ENCODE results near the gene PIEZO1.

Gene PIEZO1

DNA sequence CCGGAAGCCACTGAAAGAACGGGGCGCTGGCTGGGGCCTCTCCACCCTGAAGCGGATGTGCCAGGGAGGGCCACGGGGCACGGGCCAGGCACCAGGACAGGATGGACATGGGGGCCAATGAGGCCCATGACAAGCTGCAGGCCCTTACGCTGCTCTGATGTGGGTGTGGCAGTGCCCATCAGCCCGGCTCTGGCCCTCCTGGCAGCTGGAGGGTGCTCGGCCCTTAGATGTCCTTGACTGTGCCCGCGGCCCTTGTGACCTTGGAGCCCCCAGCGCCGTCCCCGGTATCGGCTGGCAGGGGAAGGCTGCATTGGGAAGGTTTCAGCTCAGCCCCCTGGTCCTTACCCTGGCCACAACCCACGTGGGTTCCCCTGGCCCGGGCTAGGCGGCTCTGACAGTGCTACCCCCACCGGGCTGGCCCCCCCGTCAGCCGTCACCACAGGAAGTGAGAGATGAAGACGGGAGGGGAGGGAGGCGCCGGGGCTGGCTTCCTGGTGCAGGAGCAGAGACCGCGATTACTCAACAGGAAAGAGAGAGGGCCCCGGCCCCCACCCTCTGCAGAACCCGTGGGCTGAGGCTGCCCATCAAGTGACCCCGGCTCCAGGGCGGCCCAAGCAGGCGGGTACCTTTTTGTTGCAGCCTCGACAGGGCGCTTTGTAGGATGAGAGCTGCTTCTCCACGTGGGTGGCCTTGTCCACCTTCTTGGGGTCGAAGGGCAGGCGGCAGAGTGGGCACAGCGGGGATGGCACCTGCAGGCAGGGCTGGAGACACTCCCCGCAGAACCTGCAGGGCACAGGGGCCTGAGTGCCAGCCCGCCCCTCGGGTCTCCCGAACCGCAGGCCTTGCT is 84.2 kb downstream of the PIEZO1 start:
- DNase-seq (ENCODE audit: low read depth), result peak; percentile 98

DNA sequence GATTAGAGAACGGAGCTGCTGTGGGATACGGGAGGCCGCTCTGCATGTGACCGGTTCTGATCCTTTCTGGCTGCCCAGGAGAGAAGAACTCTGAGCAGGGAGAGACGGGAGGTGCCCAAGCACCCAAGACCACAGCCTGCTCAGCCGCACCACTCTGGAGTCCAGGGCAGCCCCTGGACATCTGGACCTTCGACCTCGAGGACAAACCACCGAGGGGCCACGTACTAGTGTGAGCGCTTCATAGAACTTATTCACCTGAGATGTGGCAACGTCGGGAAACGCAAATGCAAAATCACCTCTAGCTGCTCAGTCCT is 84.7 kb downstream of the PIEZO1 start:
- DNase-seq (ENCODE audit: low read depth), result no peak

DNA sequence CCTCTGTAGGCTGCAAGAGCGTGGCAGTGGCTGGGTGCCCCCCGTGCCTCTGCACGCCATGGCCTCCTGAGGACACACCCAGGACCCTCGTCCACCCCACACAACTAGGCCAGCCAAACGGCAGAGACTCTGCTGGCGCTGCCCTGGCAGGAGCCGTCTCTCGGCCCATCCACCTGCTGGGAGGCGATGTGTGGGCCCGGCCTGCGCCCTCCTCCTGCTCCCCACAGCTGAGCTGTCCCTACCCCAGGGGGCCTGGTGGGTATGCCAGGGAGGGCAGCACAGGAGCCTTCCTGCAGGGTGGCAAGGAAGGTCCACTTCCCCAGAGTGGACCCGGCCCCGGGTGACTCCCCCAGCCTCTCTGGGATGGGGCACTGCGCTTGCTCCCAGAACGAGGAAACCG is 85.8 kb downstream of the PIEZO1 start:
- no peak for DNase-seq (ENCODE audit: low read depth)

DNA sequence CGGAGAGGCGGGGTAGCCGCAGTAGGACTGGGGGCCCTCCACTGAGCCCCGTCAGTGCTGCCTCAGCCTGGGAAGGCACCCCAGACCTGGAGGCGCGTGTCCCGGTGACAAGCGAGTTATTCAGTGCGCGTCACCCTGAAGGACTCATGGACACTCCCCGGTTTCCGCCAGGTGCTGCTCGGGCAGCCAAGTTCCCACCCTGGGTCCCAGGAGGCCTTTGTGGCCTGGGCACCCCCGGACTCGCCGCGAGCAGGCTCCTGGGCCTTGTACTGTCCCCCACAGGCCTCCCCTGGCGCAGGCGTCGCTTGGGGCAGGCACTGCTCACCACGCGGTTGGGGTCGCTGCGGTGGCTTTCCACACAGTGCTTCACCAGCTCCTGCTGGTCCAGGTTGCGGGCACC is 86.4 kb downstream of the PIEZO1 start:
- no peak for DNase-seq (ENCODE audit: low read depth)

DNA sequence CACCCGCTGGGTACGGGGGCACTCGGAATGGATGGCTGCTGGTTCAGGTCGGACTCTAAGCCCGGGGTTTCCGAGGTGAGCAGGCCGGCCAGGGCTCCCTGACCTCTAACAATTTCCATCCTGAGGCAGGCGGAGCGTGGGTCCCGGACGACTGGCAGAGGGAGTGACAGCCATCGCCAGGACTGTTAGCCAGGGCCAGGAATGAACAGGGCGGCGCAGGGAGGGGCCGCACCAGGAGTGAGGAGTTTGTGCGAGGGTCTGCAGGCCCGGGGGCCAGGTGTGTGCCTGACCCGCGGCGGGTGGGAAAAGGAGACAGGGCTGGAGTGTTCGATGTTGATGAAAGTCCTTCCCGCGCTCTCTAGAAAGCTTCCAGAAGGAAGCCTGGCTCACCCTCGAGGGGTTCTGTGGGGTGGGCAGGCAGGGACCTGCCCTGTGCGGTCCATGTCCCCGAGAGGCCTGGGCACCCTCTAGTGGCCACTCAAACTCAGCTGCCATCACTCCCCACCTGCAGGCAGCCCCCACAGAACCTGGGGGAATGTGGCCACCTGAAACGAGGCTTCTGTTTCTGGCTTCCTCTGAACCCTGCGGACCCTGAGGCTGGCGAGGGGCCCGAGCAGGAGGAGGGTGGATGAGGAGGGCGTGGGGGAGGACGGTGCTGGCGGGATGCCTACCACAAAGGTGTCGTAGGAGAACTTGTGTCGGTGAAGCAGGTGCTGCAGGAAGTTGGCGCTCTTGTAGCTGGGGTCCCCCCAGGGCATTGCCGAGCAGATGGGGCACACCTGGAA is 87.0 kb downstream of the PIEZO1 start:
- DNase-seq (ENCODE audit: low read depth), result no peak

DNA sequence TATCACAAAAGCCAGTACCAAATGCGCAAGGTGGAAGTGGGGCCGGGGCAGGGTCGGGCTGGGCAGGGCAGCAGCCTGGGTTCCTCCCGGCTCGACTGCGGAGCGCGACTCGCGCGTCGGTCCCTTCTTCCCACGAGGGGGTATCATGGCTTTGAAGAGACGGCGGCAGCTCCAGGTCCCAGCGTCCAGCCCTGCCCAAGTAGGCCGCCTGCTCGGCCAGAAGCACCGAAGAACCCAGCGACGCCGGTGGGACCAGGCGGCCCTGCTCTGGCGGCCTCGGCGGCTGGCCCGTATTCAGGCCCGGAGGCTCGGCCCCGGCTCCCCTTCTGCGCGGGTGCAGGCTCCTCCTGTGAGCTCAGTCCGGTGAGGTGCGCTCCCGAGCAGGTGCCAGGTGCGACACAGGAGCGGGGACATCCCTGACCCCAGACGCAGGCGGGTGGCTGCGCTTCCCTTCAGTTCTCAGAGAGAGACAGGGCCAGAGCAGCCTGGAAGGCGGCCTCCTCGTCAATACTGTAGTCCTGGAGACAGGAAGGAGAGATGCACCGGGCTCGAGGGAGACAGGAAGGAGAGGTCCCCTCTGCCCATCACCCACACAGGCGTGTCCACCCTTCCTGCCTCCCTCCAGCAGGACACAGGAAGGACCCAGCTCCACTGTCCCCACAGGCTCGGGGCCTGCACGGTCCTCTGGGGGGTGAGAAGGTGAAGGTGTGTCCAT is 87.7 kb downstream of the PIEZO1 start:
- no peak for DNase-seq (ENCODE audit: low read depth)

DNA sequence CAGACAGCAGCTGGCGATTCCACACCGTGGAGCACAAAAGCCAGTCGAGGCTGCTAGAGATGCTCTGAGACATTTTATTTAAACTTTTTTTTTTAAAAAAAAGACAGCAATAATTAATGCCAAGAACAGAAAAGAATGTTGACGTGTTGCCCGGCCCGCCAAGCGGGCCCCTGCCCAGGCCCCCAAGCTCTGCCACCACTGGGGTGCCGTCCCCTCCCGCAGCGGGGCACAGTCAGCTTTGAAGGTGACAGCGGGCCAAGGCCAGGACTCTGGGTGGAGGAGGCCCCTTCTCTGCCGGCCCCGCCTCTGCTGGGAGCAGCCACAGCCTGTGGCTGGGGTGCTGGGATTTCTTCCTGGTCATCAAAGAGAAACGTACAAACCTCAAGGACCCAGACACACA is 88.6 kb downstream of the PIEZO1 start:
- no peak for DNase-seq (ENCODE audit: low read depth)

DNA sequence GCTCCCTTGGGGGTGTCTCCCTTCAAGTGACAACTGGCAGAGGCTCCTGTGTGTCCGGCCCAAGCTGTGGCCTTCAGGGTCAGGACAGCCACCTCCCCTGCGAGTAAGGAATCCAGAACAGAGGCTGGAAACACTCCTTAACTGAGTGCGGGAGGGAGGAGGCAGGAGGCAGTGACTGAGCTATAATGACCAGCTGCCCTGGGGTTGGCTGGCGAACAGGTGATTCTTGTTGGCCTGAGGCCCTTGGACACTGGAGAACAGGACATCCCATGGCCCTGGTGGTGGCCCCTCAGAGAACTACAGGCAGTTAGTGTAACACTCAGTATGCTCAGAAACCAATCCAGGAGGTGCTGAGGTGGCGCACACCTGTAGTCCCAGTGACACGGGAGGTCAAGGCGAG is 89.3 kb downstream of the PIEZO1 start:
- DNase-seq (ENCODE audit: low read depth), result no peak

DNA sequence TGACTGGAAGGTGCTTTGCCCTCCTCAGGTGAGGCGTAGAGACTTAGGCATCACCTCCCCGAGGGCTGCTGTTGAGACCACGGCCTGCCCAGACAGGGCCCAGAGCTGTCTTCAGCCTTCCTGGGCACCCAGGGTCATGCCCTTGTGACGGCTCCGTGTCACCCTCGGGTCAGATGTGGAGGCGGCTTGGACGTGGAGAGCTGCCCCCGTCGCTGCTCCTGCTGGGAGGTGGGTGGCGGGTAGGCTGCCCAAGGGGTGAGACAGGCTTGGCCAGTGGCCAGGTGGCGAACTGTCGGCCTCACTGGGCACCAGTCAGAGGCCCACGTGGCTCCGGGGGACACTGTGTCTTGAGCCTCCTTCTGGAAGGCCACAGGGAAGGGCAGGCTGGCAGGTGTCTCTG is 89.8 kb downstream of the PIEZO1 start:
- no peak for DNase-seq (ENCODE audit: low read depth)

DNA sequence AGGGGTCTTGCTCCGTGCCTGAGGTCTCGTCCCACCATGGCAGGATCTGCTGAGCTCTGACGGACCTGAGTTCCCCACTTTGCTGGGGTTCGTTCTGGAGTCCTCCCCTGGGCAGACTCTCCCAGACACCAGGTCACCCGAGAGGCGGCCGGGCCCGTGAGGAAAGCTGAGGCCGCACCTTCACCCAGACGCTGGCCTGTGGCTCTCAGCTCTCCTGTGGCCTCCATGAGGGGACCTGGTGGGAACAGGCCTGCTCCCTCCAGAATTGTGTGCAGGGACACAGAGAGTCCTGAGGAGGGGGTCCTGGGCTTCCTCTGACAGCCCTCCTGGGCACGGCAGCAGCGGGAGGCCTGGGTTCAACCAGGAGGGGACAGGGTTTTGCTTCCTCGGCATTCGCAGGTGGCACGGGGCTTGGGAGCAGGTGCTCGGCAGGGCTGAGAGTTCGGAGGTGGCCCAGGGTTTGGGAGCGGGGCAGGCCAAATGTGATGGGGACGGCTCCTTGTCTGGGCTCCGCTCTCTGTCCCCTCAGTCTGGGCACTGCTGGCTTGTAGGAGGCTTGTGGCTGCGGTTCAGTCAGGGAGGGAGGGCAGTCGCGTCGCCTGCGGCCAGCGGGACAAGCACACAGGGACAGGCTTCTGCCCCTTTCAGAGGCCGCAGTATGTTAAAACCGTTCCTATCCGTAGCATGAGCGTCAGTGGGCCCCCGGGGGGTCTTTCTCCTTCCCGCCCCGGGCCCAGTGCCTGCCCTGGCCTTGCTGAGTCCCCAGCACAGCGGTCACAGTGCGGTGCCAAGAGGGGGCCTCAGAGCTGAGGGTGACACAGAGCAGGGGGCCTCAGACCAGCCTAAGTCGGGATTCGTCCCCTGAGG is 90.6 kb downstream of the PIEZO1 start:
- no peak for DNase-seq (ENCODE audit: low read depth)

DNA sequence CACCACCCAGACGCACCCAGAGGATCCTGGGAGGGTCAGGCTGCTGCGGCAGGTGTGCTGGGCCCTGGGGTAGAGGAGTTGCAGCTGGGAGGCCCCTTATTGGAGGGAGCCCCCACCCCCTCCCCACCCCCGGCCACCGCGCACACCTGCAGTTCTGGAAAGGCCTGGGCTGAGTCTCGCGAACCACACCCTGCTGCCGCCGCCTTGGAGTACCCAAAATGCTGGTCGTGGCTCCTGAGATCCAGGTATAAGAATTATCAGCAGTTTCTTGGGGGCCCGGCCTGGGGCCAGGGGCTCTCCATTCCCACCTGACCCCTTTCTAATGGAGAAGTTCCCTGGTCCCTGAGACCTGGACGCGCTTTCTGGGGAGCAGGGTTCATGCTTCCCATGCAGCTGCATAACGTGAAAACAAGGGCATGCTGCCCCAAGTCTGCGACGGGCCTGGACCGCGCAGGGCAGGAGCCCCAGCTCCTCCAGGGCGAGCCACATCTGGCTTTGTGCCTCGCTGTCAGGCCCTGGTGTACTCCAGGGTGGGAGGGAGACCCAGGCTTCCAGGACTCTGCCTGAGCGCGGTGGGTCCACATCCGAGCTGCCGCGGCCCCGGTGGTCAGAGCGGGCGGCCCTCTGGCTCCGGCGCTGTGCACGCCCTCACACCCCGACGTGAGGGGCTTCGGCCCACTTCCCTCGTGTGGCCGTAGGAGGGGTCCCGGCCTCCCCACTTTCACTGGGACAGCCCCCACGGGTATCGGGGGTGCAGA is 91.4 kb downstream of the PIEZO1 start:
- no peak for DNase-seq (ENCODE audit: low read depth)

DNA sequence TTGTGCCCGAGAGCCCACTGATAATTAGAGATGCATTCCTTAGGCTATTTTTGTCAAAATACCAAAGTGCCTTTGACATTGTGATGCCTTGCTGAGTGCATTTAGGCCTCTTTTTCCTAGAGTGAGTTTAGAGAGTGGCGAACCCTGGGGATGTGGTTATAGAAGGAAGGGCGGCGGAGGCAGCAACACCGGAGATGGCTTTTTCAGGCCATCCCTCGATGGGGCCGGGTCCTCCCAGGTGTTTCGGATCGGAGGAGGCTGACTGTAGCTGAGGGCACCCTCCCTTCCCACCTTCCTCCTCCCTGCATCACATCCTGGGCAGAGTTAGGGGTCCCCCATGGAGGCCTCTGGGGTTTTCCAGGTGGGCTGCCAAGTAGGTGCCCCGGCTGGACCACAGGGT is 92.2 kb downstream of the PIEZO1 start:
- no peak for DNase-seq (ENCODE audit: low read depth)

DNA sequence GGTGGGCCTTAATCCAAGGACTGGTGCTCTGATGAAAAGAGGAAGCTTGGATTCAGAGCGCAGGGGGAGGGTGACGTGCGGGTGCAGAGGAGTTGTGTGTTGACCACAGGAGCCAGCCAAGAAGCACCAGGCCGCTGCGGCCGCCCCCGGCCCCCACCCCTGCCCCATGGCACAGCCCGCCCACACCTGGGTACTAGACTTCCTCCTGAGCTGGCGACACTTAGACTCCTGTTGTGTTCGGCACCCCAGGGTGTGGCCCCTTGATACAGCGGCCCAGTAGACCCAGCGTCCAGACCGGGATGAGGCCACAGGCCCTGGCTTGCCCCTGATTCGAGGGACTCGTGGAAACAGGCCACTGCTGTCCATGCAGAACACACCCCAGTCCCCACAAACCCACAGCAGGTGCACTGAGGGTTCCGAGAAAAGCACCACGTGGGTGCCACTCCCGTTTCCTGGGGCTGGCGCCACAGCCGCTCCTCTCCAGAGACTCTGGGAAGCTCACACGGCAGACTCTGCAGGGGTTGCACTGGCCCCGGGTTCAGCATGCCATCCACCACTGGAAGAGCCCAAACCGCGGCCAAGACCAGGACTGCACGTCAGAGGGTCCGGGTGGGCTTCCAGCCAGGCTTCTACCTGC is 93.0 kb downstream of the PIEZO1 start:
- no peak for DNase-seq (ENCODE audit: low read depth)

DNA sequence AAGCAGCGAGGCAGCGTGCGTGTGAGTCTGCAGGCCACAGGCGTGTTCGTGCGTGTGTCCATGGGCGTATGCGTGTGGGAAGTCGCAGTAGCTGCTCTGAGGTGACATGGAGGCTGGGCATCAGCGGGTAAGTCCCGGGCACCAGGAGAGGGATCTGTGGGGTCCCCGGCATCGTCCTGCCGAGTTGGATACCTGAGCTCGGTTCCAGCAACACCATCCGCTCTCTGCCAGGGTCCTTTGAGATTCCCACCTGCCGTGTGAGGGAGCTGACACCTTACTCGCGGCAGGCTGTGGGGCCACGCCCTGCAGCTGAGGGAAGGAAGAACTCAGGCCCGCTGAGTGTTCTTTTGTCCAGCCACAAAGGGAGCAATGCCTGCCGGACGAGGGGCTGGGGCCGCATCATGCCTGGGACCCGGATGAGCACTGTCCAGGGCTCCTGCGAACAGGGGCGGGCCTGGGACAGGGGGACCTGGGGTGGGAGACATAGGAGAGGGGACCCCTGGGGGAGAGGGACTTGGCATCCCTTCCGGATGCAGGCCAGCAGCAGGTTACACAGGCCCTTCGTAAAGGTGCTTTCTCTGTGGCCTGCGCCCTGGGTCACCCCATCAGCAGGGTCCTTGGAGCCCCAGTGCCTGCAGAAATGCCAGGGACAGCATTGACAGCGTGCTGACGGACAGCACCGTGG is 93.7 kb downstream of the PIEZO1 start:
- no peak for DNase-seq (ENCODE audit: low read depth)

DNA sequence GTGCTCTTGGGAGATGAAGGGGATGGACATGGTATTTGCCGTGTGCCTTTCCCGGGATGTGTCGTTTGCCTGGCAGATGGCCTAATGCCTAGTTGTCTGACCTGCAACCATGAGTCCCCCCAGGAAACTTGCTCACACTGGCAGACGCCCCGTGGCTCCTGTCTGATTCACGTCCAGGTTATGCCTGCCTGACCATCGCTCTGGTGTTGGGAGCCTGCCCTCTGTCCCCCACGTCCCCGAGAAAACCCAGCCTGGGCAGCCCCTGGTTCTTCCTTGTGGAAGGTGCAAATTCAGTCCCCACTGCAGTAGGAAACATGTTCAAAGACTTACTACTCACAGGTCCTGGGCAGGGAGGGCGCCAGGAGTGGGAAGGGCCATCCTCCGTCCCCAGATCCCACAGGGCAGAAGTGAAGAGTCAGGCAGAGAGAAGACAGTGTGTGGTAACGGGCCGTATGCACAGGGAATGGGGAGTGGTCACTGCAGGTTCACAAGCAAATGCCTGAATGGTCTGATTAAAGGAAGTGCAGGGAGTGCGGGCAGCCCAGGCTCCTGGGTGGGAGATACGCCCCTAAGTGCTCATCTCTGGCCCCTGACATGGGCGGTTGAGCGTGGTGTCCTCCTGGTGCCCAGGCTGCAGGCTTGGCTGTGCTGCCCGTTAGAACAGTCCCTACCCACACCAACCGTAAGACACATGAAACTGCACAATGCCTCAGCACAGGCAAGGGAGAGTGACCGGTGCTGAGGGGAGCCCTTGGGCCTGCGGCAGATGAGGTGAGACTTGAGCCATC is 94.5 kb downstream of the PIEZO1 start:
- no peak for DNase-seq (ENCODE audit: low read depth)

DNA sequence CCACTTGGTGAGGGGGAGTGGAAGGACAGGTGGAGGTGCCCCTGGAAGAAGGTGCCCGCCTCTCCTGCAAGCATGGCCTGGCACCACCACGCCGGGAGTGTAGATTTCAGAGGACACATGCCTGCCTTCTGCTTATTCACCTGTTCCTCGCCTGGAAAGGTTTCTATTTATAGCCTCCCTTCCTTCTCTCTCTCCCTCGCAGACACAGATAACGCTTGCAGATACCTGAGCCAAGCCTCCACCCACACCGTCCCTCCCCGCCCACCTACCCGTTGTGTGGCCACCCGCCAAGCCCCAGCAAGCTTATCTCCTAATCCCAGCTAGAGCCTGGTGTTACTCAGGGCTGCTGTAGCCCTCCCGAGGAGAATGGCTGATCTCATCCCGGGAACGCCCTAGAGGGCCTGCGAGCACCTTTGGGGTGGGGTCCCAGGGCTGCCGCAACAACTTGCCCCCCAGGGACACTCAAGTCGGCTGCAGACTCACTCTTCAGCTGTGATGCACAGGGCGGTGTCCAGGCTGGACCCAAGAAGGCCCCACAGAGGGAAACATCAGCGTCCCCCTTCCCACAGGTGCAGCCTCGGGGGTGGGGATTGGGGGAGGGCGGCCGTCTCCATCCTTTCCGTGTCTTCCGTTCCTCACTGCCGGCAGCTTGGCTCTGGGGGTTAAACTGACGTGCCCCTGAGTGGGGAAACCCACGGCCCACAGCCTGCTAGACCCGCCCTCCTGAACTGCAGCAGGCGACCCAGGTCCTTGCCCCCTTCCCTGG is 96.8 kb downstream of the PIEZO1 start:
- no peak for DNase-seq (ENCODE audit: low read depth)

DNA sequence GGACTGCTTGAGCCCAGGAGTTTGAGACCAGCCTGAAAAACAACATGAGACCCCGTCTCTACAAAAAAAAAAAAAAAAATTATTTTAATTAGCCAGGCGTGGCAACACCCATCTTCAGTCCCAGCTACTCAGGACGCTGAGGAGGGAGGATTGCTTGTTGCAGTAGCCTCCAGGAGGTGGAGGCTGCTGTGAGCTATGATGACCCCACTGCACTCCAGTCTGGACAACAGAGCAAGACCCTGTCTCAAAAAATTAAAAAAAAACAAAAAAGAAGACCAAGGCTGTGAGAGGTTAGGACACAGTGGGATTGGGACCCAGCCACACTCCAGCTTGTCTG is 97.4 kb downstream of the PIEZO1 start:
- DNase-seq (ENCODE audit: low read depth), result no peak

DNA sequence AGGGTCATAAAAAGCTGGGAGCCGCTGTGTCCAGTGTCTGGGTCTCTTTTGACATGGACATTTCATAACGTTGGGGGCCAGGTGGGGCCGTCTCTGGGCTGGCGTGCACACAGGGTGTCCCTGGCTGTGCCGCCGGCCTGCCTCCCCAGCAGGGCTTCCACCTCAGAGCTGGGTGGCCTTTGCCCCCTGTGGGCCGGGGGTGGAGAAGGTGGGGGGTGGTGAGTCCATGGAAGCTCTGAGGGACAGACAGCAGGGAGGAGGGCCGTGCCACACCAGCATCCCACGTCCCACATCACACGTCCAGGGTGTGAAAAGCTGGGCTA is 97.8 kb downstream of the PIEZO1 start:
- no peak for DNase-seq (ENCODE audit: low read depth)
